ENCODE data around the gene PPP4R1.

- TF ChIP-seq POLR2A (IDR thresholded peaks at IDR 0.05; ENCODE audit: low read depth, low read length) (no peak), POLR2AphosphoS5 (IDR thresholded peaks at IDR 0.05; ENCODE audit: low read depth, low read length) (no peak), TAF1 (IDR thresholded peaks at IDR 0.05; ENCODE audit: borderline replicate concordance, low read depth, low read length) (no peak)
These were observed 6.1 kb downstream of the PPP4R1 start for GRCh38 chr18:9608298-9608697.
